Panc1 (cell line): ENCODE data around the gene HOXA13.

ENCODE experiments used
- POLR2AphosphoS5 ChIP-seq: IDR thresholded peaks from 2 replicates; pipeline ENCODE4 v1.6.1; 2012; ENCODE audit warnings: mild to moderate bottlenecking, low read depth, low read length, moderate library complexity
- TCF7L2 ChIP-seq: IDR thresholded peaks from 2 replicates; pipeline ENCODE4 v1.6.1; 2011; ENCODE audit warnings: mild to moderate bottlenecking, low read depth, low read length, inconsistent platforms
- TF ChIP-seq, protein P1 (sequence below), 2 experiments: IDR thresholded peaks; 2 replicates each; pipeline ENCODE4 v1.6.1; 2011 to 2012; ENCODE audit warnings: low read depth in 2 of 2, control low read depth in 1 of 2, low read length in 1 of 2, mild to moderate bottlenecking in 1 of 2, moderate library complexity in 1 of 2; ENCODE audit not compliant: insufficient read depth in 1 of 2
- TF ChIP-seq, protein P2 (sequence below): fragments of 450-650 bp; IDR thresholded peaks from 2 replicates; pipeline ENCODE4 v1.5.1; 2017; ENCODE audit warnings: mild to moderate bottlenecking

DNA sequence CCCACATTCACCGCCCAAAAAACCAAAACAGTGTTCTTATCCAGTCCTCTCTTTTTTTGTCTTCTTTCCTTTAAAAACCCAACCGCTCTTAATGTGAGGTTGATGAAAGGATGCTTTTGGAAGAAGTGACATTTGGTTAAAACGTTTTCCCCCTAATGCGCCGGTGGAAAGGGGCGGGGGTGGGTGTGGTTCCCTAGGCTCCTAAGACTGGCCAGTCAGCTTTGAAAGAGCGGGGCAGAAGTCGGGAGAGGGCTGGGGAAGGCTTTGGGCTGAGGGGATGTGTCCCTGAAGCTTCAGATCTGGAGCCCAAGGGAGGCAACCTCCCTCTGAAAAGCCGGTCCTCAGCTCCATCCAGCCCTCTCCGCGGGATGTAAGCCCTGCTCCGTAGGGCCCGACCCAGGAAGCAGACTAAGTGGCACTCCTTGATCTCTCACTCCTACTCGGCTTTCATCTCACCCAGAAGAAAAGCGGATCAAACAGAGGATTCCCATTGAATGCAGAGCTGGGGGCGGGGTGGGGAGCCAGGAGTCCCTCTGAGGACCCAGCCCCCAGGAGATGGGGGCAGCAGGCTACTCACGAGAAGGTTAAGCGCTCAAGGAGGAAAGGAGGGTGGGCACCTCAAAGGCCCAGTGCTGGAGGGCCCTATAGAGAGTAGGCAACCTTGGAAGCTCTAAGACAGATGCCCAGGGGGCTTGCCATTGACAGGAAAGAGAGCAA is 40.3 kb upstream of the HOXA13 start:
- TF ChIP-seq, protein P1, sequence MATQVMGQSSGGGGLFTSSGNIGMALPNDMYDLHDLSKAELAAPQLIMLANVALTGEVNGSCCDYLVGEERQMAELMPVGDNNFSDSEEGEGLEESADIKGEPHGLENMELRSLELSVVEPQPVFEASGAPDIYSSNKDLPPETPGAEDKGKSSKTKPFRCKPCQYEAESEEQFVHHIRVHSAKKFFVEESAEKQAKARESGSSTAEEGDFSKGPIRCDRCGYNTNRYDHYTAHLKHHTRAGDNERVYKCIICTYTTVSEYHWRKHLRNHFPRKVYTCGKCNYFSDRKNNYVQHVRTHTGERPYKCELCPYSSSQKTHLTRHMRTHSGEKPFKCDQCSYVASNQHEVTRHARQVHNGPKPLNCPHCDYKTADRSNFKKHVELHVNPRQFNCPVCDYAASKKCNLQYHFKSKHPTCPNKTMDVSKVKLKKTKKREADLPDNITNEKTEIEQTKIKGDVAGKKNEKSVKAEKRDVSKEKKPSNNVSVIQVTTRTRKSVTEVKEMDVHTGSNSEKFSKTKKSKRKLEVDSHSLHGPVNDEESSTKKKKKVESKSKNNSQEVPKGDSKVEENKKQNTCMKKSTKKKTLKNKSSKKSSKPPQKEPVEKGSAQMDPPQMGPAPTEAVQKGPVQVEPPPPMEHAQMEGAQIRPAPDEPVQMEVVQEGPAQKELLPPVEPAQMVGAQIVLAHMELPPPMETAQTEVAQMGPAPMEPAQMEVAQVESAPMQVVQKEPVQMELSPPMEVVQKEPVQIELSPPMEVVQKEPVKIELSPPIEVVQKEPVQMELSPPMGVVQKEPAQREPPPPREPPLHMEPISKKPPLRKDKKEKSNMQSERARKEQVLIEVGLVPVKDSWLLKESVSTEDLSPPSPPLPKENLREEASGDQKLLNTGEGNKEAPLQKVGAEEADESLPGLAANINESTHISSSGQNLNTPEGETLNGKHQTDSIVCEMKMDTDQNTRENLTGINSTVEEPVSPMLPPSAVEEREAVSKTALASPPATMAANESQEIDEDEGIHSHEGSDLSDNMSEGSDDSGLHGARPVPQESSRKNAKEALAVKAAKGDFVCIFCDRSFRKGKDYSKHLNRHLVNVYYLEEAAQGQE (IDR thresholded peaks at IDR 0.05; ENCODE audit: insufficient read depth in 1 of 2, low read depth in 2 of 2, low read length in 1 of 2), result no peak
- TF ChIP-seq, protein P2, sequence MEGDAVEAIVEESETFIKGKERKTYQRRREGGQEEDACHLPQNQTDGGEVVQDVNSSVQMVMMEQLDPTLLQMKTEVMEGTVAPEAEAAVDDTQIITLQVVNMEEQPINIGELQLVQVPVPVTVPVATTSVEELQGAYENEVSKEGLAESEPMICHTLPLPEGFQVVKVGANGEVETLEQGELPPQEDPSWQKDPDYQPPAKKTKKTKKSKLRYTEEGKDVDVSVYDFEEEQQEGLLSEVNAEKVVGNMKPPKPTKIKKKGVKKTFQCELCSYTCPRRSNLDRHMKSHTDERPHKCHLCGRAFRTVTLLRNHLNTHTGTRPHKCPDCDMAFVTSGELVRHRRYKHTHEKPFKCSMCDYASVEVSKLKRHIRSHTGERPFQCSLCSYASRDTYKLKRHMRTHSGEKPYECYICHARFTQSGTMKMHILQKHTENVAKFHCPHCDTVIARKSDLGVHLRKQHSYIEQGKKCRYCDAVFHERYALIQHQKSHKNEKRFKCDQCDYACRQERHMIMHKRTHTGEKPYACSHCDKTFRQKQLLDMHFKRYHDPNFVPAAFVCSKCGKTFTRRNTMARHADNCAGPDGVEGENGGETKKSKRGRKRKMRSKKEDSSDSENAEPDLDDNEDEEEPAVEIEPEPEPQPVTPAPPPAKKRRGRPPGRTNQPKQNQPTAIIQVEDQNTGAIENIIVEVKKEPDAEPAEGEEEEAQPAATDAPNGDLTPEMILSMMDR, result no peak
- no peak for TF ChIP-seq POLR2AphosphoS5
- no peak for TF ChIP-seq TCF7L2
